GM21526 (cell line): ENCODE measurements around the gene PANX2.

Experiments used
- ATAC-seq: cut with Tn5 transposase; IDR thresholded peaks from one replicate; pipeline ENCODE4 v1.9.1; 2021; ENCODE audit warnings: moderate library complexity; ENCODE audit not compliant: unreplicated experiment, low FRiP score

The PANX2 gene

GRCh38 chr22:50183141-50183971 is 12.8 kb downstream of the PANX2 start:
- no peak for ATAC-seq

DNA sequence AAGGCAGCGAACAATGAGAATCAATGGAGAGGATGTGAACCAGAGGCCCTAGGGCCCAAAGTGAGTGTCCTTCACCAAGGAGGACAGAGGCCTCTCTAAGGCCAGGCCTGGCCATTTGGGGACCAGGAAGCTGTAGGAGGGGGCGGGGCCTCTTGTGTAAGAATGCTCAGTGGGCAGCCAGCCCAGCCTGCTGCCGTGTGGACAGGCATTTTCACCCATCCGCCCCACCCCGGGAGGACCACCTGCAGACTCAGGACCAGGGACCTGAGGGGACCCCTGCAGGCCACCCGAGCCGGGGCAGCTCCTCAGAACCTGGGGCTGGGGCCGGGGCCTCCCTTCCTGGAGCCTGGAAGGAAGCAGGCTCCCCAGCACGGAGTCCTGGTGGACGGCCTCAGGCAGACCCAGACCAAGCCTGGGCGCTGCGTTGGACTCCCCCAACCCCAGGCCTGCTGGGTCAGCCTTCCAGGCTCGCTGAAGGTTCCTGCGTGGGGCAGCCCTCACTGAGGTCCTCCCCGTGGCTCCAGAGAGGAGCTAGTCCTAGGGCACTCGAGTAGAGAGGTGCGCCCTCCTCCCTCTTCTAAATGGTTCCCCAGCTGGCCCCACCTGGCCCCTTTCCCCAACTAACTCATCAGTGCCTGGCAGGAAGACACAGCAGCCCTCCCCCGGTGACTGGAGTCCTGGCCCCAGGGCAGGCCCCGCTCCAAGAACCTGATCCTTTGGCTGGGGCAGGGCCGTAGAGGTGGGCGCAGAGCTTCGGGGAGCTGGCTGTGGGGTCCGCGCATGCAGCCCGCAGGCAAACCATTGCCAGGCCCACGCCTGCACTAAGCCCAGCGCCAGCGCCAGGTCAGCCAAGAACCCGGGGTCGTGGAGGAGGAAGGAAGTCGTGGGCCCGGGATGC is 13.7 kb downstream of the PANX2 start:
- no peak for ATAC-seq

GRCh38 chr22:50184902-50185374 is 14.4 kb downstream of the PANX2 start:
- ATAC-seq: no peak

DNA sequence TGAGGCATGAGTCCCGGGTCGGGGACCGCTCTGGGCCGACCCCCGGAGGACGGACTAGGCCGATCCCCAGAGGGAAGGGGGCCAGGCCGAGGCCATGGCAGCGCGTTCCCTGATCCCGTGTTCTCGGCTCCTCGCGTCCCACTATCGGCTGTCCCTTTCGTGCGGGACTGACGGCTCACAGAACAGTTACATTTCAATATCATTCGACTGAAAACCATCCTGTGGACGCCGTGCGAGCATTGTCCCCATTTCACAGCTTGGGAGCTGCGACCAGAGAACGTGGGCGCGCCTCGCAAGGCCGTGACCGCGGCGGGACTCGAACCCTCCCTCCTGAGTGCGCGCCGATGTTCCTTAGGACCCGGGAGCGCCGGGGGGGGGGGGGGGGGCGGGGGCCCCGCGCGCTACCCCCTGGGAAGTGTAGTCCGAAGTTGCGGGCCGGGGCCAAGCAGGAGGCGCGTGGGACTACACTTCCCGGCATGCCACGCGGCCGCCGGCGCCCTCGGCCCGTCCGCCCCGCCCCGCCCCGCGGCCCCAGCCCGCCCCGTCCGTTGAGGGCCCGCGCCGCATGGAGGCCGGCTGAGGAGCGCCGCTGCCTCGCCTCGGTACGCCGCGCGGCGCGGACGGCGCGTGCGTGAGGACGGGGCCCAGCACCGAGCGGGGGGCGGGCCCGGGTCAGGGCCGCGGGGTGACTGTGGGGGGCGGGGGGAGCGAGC is 15.0 kb downstream of the PANX2 start, which contains the start of gene TRABD:
TSS of gene TRABD (plus strand) at position 539 of the 713 bp plus-strand sequence. CDS start 7,148 bp downstream, outside the sequence.
- no peak for ATAC-seq

GRCh38 chr22:50186181-50186714 is 15.7 kb downstream of the PANX2 start:
- no peak for ATAC-seq

DNA sequence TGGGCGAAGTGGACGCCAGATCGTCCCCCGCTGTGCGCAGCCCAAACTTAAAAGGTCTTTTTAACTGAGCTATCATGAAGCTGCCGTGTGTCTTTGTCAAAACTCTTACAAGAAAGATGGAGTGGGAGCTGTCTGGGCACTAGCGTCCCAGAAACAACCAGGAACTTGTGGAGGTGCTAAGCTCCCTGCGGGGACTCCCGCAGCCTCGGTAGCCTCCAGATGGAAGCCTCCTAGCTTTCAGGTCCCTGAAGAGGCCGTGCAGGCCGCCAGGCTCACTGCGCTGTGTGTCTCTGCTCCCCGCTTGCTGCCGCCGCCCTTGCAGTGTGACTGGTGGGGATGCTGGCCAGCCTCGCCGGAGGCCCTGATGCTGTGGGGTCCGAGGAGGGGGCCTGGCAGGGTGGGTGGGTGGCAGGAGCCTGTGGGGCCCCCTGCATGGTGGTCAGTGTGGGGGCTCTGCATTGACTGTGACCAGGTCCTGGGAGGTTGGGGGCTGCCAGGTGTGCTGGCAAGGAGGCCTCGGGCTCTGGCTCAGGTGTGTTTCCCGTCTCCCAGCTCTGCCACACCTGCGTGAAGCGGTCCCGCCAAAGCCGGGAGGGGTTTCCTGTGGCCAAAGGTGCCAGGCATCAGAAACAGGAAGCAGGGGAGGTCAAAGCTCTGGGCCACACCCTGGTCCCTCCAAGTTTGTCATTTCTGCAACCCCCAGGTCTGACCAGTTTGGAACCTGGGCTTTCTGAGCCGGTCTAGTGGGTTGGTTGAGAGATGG is 16.4 kb downstream of the PANX2 start:
- ATAC-seq: no peak

GRCh38 chr22:50188356-50188755 is 17.8 kb downstream of the PANX2 start:
- no peak for ATAC-seq

DNA sequence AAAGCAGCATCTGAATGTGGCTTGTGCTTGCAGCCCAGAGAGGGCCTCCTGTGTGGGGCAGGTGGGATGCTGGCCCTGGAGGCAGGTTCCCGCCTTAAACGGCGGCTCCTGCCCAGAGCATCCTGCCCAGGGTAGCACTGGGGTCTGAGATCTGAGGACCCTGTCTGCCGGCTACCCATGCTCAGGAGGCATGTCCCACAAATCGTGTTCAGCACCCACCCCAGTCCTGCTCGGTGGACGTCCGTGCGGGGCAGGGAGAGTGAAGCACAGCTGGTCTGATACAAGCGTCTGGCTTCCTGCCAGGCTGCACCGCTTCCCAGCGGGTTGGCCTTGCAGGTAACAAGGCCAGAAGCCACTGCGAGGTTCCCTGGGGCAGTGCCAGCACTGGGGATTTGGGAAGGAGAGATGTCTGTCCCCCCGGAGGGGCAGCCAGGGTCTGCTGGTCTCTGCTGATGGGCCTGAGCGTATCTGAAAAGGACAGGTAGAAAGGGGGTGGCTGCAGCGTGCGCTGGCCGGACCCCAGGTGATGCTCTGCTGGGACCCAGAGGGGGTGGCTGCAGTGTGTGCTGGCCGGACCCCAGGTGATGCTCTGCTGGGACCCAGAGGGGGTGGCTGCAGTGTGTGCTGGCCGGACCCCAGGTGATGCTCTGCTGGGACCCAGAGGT is 18.8 kb downstream of the PANX2 start:
- ATAC-seq: no peak

GRCh38 chr22:50189849-50190181 is 19.3 kb downstream of the PANX2 start:
- ATAC-seq: no peak

DNA sequence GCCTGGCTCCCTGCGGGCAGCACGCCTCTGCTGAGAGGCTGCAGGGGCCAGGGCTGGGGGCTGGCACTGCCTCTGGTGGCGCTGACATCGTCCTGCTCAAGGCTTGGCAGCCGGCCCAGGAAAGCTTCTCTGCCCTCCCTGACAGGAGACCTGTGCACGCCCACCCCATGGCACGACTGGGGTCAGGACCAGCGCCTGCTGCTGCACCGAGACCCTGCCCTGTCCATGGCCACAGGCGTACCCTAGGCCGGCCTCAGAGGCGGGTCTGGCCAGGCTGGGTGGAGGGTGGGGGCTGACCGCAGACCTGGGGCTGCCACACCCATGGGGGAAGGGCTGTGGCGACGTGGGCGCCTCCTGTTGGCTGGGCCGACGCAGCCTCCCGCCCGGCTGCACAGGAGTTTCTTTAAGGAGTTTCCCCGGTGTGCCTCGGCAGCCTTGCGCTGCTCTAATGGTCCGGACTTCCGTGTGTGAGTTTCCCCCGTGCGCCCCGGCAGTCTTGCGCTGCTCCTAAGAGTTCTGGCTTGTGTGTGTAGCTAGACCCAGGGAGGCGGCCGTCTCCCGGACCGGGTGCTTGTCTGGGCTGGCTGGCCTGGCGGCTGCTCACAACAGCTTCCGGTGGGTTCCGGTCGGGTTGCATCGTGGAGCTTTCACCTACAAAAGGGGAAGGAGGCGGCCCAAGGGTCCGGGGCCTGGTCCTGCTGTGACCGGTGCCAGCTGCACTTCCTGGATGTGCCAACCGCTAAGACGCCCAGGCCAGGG is 19.8 kb downstream of the PANX2 start:
- ATAC-seq: no peak

GRCh38 chr22:50190941-50191741 is 20.6 kb downstream of the PANX2 start:
- peak; percentile 27 for ATAC-seq

DNA sequence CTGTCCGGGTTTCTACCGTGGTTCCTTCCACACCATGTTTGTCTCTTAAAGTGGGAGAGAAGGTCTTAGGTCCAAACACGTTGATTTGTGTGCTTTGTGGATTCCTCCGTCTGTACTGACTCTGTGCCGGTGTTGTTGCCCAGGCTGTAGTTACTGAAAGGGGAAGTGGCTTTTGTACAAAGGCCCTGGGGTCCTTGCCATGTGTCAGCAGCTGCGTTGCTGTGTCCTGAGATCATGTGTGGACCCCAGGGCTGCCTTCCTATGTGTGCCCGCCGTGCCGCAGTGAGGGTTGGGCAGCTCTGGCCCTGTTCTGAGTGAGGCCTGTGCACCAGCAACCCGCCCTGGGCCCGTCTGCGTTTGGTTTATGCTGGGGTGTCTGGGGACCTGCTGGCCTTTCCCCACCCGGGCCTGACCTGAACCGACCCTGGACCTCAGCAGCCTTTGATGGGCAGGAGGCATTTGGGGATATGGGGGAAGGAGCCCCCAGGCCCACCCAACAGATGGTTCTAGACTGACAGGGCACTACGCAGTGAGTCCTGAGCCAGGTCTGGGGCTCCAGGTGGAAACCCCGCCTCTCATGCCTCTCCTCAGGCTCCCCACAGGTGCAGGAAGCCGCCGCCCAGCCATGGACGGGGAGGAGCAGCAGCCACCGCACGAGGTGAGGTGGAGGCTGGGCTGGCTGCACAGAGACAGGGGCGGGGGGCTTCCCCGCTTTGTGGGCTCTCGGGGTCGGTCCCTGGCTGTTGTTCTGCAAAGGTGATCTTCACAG is 22.1 kb downstream of the PANX2 start:
- no peak for ATAC-seq

GRCh38 chr22:50193621-50194020 is 23.1 kb downstream of the PANX2 start:
- ATAC-seq: no peak

DNA sequence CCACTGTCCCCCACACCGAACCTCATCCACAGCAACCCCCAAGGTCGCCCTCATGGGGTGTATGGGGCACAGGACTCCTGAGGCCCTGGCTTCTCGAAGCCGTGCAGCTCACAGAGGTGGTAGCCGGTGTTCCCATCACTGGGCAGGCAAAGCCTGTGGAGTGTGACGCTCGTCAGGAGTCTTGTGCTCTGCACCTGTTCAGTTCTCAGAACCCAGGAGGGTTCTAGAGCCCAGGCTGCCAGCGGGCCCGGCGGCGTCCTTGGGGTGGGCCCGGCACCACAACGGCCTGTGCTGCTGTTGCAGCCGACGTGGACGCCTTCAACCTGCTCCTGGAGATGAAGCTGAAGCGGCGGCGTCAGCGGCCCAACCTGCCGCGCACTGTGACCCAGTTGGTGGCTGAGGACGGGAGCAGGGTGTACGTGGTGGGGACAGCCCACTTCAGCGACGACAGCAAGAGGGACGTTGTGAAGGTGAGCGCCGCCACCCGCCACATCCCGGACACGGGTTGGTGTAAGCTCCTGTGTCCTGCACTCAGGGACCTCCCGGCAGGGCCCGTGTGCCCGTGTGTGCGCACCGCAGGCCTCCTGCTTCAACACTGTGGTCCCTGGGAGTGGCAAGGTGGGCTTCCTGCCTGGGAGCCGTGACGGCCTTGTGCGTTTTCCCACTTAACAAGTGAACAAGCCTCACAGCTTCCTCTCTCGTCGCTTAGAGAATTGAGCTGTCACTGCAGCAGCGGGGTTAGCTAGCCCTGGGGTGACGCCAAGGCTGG is 23.7 kb downstream of the PANX2 start:
- ATAC-seq: no peak

- ATAC-seq: no peak
Observed at GRCh38 chr22:50196256-50196655, 25.7 kb downstream of the PANX2 start.
